HG03521 (cell line): ENCODE data around the gene SPDYE2B.
"Not testable (repeated sequence)": the region's sequence is repeated elsewhere in the genome, so short reads cannot be mapped to it uniquely, and the experiment has no call there.

Source experiments
- ATAC-seq: cut with Tn5 transposase; IDR thresholded peaks from one replicate; pipeline ENCODE4 v1.9.1; 2021; ENCODE audit warnings: mild to moderate bottlenecking, moderate library complexity; ENCODE audit not compliant: unreplicated experiment

Gene SPDYE2B, protein sequence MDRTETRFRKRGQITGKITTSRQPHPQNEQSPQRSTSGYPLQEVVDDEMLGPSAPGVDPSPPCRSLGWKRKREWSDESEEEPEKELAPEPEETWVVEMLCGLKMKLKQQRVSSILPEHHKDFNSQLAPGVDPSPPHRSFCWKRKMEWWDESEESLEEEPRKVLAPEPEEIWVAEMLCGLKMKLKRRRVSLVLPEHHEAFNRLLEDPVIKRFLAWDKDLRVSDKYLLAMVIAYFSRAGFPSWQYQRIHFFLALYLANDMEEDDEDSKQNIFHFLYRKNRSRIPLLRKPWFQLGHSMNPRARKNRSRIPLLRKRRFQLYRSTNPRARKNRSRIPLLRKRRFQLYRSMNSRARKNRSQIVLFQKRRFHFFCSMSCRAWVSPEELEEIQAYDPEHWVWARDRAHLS

DNA sequence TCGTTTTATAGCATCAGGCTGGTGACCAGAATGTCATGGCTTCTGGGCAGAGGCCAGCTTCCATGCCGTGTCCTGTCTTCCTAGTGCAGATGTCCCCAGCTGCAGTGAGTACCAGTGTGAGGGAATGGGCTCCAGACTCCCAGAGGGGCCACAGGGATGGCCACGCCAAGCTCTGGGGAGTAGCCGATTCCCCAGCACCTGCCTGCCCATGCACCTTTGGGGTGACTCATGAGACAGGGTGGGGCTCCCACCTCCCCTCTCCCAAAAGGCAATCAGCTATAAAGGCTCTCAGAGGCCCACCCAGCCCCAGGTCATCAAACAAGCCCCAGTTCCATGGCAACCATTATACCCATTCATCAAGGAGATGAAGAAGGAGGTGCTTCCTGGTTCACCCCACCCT, at the start of gene SPDYE2B:
Gene SPDYE2B (plus strand): TSS at position 396 of the 400 bp plus-strand sequence. CDS start 2,030 bp downstream, outside the sequence.
- not testable (repeated sequence) for ATAC-seq

- ATAC-seq: not testable (repeated sequence)
Measured at GRCh38 chr7:102602317-102602716, 47.8 kb upstream of the SPDYE2B start.

- ATAC-seq: not testable (repeated sequence)
Measured at GRCh38 chr7:102604431-102605145, 45.5 kb upstream of the SPDYE2B start.

DNA sequence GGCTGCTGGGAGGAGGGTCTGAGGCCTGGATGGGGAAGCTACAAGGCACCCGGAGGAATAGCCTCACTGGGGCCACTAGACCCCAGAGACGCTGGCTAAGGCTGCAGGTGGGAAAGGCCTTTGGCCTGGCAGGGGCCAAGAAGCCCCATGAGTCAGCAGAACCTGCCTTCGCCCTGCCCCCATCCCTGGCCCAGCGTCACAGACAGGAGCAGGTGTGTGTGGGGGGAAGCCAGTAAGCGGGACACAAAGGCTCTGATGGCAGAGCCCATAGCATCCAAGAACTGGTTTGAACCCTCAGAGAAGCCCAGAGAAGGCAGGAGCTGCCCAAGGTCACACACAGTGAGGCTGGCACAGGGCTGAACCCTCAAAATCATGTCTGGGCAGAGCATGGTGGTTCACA, 43.3 kb upstream of the SPDYE2B start:
- ATAC-seq: not testable (repeated sequence)

DNA sequence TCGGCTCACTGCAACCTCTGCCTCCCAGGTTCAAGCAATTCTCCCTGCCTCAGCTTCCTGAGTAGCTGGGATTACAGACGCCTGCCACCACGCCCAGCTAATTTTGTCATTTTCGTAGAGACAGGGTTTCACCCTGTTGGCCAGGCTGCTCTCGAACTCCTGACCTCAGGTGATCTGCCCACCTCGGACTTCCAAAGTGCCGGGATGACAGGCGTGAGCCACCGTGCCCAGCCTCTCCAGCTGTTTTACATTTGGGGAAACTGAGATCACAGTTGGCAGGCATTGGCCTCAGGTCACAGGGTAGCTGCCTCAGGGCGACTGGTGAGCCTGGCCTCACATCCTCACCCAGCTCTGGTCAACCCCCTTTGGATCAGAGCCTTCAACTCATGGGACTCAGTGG, 40.4 kb upstream of the SPDYE2B start:
- not testable (repeated sequence) for ATAC-seq

- ATAC-seq: not testable (repeated sequence)
Measured at GRCh38 chr7:102610441-102610840, 39.7 kb upstream of the SPDYE2B start.

DNA sequence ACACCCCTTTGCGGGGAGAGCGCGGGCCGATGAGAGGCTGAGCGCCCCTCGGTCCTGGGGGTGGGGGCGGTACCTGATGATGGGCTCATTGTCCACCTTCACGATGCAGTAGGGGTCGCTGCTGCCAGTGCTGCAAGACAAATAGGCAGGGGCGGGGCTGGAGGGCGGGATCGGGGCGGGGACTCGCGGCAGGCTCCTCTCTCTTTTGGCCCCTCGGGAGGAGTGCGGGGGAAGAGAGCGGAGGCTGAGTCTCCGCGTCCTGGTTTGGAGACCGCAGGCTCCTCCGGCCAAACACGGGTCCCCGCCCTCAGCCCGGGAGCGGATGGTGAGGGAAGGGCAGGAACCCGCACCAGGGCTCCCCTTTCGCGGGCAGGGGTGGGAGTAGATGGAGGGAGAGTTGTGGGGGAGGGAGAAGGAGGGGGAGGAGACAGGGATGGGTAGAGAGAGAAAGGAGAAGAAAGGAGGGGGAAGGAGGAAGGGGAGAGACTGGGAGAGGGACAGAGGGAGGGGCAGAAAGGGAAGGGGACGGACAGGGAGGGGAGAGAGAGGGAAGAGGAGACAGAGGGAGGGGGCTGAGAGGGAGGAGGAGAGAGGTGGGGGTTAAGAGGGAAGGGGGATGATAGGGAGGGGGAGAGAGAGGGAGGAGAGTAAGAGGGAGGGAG, 39.0 kb upstream of the SPDYE2B start:
- ATAC-seq: peak; percentile 38

DNA sequence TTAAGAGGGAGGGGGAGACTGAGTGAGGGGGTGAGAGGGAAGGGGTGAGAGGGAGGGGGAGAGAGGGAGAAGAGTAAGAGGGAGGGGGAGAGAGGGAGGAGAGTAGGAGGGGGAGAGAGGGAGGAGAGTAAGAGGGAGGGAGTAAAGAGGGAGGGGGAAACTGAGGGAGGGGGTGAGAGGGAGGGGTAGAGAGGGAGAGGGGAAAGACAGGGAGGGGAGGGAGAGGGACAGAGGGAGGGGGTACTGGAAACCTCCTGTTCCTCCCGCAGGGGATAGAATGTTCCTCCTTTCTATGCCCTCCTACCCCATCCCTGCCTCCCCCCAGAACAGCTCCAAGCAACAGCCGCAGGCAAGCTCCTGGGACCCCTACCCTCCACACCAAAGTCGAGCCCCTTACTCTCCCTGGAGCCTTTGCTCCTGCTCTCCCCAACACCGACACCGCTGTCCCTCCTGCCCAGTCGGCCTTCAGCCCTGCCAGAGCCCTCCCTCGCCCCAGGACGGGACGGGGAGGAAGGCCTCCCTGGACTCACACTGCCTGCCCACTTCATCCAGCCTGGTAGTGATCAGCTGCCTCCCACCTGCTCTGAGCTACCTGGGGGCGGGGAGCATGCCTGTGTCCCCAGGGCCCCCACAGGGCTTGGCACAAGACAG, 38.3 kb upstream of the SPDYE2B start:
- not testable (repeated sequence) for ATAC-seq

DNA sequence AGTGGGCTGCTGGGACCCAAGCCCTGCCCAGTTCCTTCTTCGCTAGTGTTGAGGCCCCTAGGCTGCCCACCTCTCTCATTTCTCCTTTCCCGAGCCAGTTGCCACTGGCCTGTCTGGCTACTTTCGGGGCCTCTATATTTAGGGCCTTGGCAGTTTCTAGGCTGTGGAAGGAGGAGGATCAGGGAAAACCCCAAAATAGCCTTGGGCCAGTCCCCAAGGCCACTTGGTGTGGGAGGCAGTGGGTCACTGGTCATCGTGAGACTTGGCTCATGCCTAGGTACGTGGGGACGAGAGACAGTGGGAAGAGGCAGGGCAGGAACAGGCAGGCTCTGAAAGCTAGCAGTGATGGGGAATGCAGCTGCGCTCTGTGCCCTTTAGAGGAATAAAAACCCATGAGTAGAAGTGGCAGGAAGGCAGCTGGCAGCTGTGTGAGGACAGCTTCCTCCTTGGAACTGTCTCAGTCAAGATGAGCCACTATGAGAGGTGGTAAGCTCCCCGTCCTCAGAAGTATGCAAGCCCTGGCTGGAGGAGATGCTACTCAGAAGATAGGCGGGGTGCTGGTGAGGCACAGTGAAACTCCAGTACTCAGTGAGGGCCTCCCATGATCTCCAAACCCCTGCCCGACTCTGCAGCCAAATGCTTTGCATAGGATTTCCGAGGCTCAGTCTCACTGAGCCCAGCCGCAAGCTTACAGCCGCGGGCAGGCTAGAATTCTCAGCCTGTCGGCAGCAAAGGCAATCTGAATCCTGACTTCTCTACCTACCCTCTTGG, 36.4 kb upstream of the SPDYE2B start:
- ATAC-seq: peak; percentile 48

DNA sequence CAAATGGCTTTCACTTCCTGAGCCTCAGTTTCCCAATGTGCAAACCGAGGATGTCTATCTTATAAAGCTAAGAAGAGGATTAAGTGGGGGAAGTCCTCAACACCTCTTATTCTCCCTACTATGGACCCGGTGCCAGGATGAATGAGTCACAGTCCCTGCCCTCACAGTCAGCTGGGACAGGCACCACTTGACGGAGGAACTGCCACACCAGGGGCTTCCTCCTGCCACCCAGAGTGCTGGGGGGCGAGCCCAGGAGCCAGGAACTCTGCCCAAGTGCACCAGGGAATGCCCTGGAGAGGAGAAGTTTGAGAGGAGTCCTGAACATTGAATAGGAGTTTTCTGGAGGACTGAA, 35.8 kb upstream of the SPDYE2B start:
- ATAC-seq: peak; percentile 4

DNA sequence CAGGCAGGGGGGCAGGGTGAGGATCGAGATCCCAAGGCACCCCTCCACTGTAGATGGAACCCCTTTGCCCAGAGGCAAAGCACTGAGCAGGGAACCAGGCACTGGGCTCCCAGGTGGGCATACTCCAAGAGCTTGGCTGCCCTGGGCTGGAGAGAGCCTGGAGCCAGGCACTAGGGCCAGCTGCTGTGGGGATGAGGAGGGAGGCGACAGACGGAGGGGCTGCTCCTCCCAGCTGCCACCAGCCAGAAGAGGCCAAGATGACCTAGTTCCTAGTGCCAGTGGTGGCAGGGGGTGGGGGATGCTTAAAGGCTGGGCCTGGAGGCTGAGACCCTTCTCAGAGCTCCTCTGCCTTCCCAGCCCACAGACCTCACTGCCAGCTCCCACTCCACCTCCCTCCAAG, 35.2 kb upstream of the SPDYE2B start:
- ATAC-seq: not testable (repeated sequence)

- not testable (repeated sequence) for ATAC-seq
Measured at GRCh38 chr7:102615930-102616329, 34.2 kb upstream of the SPDYE2B start.

- ATAC-seq: peak; percentile 82
Measured at GRCh38 chr7:102616507-102617125, 33.5 kb upstream of the SPDYE2B start, which contains the start of gene RASA4. Gene RASA4, minus strand, starts transcription at chr7:102616756. Its CDS starts 67 bp downstream, at chr7:102616689.

GRCh38 chr7:102618122-102618521, 32.0 kb upstream of the SPDYE2B start:
- ATAC-seq: not testable (repeated sequence)

DNA sequence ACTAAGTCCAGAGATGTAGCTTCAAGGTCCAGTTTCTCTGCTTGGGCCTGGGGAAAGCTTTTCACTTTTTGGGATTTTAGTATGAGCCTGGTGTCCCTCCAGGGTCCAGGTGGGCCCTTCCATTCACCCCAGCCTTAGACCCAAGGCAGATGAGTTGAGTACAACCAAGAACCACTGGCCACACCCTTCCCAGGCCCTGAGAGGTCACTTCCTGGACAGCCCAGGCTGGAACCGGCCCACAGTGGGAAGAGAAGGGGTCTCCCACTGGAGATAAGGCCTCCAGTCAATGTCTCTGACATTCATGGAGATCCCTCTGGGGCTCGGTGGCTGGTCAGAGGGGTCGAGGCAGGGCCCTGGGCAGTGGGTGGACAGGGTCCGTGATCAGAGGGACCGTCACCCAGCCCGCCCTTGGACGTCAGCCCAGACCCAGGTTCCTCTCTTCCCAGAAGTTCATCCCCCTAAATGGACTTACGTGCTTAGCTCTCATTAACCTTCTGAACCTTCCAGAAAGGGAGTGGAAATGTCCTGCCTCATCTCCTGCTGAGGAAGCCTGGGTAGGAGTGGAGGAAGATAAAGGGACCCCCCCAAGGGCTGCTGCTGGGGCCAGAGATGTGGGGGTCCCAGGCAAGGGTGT, 22.7 kb upstream of the SPDYE2B start:
- ATAC-seq: not testable (repeated sequence)

- not testable (repeated sequence) for ATAC-seq
Measured at GRCh38 chr7:102630622-102631021, 19.5 kb upstream of the SPDYE2B start.

- not testable (repeated sequence) for ATAC-seq
Measured at GRCh38 chr7:102634299-102634698, 15.8 kb upstream of the SPDYE2B start.

DNA sequence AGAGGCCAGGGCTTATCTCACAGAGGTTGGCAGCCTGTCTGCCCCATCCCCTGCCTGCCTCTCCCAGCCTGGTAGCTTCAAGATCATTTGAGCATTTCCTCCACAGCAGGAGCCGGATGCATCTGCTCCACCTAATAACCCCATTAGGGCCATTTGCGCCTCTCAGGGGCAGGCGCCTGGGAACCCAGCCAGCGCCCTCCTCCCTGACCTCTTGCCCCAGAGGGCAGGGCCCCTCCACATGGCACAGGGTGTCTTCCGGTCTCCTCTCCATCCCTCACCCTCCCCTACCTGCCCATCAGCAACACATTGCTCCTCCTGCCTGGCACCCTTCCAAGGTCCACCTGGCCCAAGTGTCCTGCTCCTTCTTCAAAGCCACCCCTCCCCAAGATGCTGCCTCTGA, 14.8 kb upstream of the SPDYE2B start:
- ATAC-seq: not testable (repeated sequence)

- not testable (repeated sequence) for ATAC-seq
Measured at GRCh38 chr7:102636956-102637355, 13.2 kb upstream of the SPDYE2B start.
